Mononuclear cell (primary cell): Measurements from ENCODE around the gene DMAC1. TPM values are rescaled to one million over a fixed set of nuclear protein-coding genes. Genes with fewer than 3 reads are reported as not detected.

Source experiments
- H3K27me3 ChIP-seq: 2 replicates; pipeline ENCODE4 v1.6.0; 2011; ENCODE audit warnings: low read length, control low read depth; ENCODE audit not compliant: insufficient read depth
- H3K4me1 ChIP-seq: 2 replicates; pipeline ENCODE4 v1.5.1; 2011; ENCODE audit warnings: mild to moderate bottlenecking, low read length, control low read depth; ENCODE audit not compliant: insufficient read depth
- H3K4me3 ChIP-seq: 2 replicates; pipeline ENCODE4 v1.5.1; 2011; ENCODE audit warnings: mild to moderate bottlenecking, low read length, moderate library complexity
- H3K9me3 ChIP-seq: 2 replicates; pipeline ENCODE4 v1.5.1; 2011; ENCODE audit warnings: low read depth, mild to moderate bottlenecking, control low read depth, low read length
- total RNA-seq: library from RNA; depleted of rRNA; stranded (reverse); fragments of >200 nt; gene quantifications from one replicate; pipeline ENCODE4 v1.2.3, GENCODE V29; 2012

The DMAC1 gene
- total RNA-seq, 1 donor: 2.5 TPM

DNA sequence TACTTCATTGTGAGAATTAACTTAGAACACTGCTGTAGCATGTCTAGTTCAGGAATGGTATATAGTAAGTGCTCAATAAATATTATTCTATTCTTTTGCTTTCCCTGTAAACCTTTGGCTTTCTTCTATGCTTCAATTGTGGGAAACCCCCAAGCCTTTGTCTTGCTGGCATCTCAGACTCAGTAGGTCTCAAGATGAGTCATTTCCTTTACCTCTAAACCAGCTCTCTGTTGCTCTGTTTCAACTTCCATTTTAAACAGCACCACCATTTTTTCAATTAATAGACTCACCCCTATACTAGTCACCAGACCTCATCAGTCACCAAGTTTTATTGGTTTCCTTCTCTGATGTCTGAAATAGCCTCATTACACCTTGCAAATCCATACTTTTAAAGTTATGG is 43.5 kb downstream of the DMAC1 start:
- Histone ChIP-seq H3K4me1 (no peaks in the 10 kb centered on the region), H3K9me3 (no peaks in the 10 kb centered on the region), H3K4me3 (no peak overlapping the region), H3K27me3 (no peaks in the 10 kb centered on the region)

DNA sequence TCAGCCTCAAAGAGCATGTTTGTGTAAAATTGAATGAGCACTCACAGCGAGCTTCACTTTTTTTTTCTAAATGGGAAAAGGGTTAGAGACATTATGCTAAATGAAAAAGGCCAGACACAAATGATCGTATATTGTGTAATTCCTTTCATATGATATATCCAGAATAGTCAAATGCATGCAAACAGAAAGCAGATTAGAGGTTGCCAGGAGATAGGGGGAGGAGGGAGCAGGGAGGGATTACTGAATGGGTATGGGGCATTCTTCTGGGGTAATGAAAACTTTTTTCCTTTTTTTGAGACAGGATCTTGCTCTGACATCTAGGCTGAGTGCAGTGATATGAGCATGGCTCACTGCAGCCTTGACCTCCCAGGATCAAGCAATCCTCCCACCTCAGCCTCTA is 47.1 kb downstream of the DMAC1 start:
- H3K4me1 ChIP-seq: no peaks in the 10 kb centered on the region
- H3K9me3 ChIP-seq: no peaks in the 10 kb centered on the region
- H3K27me3 ChIP-seq: no peaks in the 10 kb centered on the region
- H3K4me3 ChIP-seq: no peak overlapping the region
